HG03039 (cell line): ENCODE data around the gene MARCOL.
"Not testable (repeated sequence)": the region's sequence is repeated elsewhere in the genome, so short reads cannot be mapped to it uniquely, and the experiment has no call there.

Source experiments
- ATAC-seq: cut with Tn5 transposase; IDR thresholded peaks from one replicate; pipeline ENCODE4 v1.9.1; 2021; ENCODE audit warnings: mild to moderate bottlenecking, moderate library complexity; ENCODE audit not compliant: unreplicated experiment

Gene MARCOL

DNA sequence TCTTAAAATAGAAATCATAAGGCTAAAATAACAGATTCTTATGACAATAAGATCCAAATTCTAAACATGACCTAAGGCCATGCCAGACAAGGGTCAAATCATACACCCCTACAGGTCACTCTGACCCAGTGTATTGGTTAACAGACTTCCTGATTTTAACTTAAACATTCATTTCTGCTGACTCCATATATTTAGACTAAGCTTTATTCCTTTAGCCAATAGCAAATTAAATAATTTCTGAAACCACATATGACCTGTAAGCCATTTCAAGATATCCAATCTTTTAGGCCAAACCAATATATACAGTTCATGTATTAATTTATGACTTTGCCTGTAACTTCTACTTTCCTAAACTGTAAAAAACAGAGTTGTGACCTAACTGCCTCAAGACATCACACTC lies 22.9 kb downstream of the MARCOL start:
- ATAC-seq: no peak

GRCh38 chr5:148267962-148268361 lies 29.6 kb downstream of the MARCOL start:
- no peak for ATAC-seq

DNA sequence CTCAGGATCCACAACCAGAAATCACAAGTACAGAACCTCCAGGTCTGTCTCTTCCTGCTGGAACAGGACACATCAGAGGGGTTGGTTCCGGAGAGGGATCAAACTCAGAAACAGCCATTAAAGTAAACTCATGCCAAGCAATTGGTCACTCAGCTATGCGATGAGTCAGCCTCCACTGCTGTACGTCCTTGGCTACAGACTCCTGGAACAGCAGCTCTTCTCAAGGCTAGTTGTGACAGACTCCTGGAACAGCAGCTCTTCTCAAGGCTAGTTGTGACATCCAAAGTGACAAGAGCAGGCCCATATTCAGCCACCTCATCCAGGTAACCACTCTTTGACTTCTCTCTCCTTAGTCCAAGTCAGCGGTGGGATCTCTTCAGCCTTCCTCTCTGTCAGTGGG lies 30.2 kb downstream of the MARCOL start, which contains the start of gene SPINK13:
SPINK13 (plus strand) TSS at position 229 of the 400 bp plus-strand sequence. CDS start 1,279 bp downstream, outside the sequence.
- no peak for ATAC-seq

DNA sequence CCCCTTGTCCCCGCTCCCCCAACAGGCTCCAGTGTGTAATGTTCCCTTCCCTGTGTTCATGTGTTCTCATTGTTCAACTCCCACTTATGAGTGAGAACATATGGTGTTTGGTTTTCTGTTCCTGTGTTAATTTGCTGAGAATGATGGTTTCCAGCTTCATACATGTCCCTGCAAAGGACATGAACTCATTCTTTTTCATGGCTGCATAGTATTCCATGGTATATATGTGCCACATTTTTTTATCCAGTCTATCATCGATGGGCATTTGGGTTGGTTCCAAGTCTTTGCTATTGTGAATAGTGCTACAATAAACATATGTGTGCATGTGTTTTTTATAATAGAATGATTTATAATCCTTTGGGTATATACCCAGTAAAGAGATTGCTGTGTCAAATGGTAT lies 36.8 kb downstream of the MARCOL start:
- not testable (repeated sequence) for ATAC-seq

DNA sequence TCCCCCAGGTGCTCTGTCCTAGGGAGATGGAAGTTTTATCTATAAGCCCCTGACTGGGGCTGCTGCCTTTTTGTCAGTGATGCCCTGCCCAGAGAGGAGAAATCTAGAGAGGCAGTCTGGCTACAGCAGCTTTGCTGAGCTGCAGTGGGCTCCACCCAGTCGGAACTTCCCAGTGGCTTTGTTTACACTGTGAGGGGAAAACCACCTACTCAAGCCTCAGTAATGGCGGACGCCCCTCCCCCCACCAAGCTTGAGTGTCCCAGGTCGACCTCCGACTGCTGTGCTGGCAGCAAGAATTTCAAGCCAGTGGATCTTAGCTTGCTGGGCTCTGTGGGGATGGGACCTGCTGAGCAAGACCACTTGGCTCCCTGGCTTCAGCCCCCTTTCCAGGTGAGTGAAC lies 42.6 kb downstream of the MARCOL start:
- not testable (repeated sequence) for ATAC-seq

- ATAC-seq: not testable (repeated sequence)
Observed at GRCh38 chr5:148281336-148281735, 43.0 kb downstream of the MARCOL start.

GRCh38 chr5:148290271-148291195 lies 52.2 kb downstream of the MARCOL start:
- ATAC-seq: no peak
